SH-SY5Y (cell line): ENCODE results near the gene TOM1L2.

Source experiments
- GATA2 ChIP-seq: IDR thresholded peaks from 2 replicates; pipeline ENCODE4 v1.6.1; 2011; ENCODE audit warnings: mild to moderate bottlenecking, low read depth, low read length
- GATA3 ChIP-seq: IDR thresholded peaks from 2 replicates; pipeline ENCODE4 v1.6.1; 2011; ENCODE audit warnings: low read depth, mild to moderate bottlenecking, low read length, moderate library complexity

- no peak for TF ChIP-seq GATA2
- no peak for TF ChIP-seq GATA3
These were observed 134.8 kb downstream of the TOM1L2 start for GRCh38 chr17:17837380-17837821.
